GM18873 (cell line): ENCODE measurements around the gene MGAT5.
A peak's percentile ranks its signal among the peaks of the same experiment; 100 is the strongest.

Experiments used
- ATAC-seq: cut with Tn5 transposase; IDR thresholded peaks from one replicate; pipeline ENCODE4 v1.9.1; 2021; ENCODE audit warnings: mild to moderate bottlenecking, moderate library complexity, moderate number of reproducible peaks; ENCODE audit not compliant: unreplicated experiment, low FRiP score

MGAT5 gene, protein sequence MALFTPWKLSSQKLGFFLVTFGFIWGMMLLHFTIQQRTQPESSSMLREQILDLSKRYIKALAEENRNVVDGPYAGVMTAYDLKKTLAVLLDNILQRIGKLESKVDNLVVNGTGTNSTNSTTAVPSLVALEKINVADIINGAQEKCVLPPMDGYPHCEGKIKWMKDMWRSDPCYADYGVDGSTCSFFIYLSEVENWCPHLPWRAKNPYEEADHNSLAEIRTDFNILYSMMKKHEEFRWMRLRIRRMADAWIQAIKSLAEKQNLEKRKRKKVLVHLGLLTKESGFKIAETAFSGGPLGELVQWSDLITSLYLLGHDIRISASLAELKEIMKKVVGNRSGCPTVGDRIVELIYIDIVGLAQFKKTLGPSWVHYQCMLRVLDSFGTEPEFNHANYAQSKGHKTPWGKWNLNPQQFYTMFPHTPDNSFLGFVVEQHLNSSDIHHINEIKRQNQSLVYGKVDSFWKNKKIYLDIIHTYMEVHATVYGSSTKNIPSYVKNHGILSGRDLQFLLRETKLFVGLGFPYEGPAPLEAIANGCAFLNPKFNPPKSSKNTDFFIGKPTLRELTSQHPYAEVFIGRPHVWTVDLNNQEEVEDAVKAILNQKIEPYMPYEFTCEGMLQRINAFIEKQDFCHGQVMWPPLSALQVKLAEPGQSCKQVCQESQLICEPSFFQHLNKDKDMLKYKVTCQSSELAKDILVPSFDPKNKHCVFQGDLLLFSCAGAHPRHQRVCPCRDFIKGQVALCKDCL

DNA sequence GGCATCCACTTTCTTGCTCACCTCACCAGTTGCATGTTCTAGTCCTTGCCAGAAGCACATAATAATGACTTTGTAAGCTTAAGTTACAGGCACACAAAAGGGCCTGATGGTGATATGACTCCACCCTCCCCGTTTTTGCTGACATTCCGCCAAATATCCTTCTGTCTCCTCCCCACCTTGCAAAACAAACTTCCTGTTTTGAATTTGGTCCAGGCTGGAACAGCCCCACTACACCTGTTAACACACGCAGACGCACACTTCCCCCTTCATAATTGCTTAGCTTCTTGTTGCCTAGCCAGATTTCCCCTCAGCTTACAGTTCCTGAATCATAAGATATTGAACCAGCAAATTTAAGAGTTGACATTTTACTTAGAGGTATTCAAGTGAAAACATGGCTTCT lies at the start of gene MGAT5:
MGAT5 (plus strand) TSS at position 269 of the 400 bp plus-strand sequence. CDS start 332 bp downstream, outside the sequence.
- ATAC-seq: no peak

DNA sequence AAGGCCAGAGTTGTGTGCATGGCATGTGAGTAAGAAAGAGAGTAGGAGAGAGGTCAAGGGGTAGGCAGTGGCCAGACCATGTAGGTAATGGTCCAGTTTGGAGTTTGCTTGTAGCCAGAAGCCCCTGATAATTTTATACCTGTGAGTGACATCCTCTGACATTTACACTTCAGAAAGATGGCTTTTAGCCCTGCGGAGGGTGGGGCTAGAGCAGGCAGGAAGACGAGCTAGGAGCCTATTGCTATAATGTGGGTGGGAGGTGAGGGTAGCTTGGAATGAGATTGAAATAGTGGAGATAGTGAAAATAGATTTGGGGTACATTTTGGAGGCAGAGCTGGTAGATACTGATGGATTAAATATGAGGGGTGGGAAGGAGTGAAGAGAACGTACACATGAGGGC lies 48.8 kb upstream of the MGAT5 start:
- no peak for ATAC-seq

DNA sequence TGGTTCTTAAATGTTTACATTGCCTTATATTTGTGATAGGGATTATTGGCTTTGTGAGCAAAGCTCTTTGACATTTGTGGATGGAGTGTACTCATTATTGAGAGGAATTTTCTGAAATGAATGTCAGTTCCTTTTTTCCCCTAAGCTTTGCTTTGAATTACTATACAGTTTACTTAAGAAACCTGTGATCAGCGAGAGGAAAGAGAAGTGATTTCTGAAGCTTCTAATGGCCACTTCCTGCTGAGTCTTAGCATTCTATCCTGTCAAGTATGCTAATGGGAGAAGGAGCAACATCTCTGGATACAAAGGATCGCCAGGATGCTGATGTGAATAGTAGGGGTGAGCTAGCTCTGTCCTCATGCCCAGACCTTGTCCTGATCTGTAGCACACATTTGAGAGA lies 47.8 kb upstream of the MGAT5 start:
- ATAC-seq: no peak

DNA sequence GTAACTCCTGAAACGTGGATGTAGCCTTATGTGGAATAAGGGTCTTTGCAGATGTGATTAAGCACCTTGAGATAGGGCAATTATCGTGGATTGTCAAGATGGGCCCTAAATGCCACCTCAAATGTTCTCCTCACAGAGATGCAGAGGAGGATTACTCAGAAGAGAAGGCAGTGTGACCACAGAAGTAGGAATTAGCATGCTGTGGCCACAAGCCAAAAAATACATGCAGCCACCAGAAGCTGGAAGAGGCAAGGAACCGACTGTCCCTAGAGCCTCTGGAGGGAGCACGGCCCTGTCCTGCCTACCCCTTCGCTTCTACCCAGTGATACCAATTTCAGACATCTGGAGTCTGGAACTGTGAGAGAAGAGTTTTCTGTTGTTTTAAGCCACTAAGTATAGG lies 47.3 kb upstream of the MGAT5 start:
- ATAC-seq: no peak

DNA sequence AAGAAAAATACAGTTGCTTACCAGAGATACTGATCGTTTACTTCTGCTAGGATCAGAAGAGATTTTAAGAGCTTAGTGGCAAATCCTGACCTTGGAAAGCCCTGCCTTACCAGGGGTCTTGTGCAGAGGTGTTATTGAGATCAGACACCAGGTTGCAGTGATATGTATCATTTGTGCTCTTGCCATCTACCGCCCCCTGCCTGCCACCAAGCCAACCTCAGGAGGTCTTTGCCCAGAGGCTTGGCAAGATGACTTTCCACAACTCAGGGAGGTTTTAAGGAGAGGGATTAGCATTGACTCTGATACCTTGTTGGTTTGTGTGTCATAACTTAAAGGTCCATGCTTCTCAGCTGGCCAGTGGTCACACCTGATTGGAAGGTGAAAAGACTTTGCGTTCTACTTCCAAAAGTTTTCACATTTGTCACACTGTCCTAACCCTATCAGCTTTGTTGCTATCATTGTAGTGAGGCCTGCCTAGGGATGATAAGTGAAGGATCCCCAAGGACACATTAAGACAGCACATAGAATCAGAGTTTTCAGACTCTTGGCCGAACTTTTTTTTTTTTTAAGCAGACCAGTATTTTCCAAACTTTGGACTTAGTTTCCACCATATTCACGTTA lies 46.2 kb upstream of the MGAT5 start:
- ATAC-seq: no peak

DNA sequence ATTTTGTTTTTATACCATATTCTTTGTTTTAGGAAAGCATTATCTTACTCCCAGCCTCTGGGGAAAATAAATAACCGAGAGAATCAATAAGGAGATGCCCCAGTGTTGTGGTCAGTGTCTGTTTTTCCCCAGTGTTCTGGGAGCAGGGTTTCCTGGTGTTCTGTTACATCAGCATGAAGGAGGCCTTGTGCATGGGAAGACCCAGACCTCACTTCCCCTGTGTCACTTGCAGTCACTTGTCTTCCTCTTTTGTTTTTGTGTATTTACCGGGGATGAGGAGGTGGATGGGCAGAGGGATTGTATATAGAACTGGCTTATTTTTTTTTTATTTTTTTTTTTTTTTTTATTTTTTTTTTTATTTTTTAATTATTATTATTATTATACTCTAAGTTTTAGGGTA lies 45.0 kb upstream of the MGAT5 start:
- ATAC-seq: no peak

DNA sequence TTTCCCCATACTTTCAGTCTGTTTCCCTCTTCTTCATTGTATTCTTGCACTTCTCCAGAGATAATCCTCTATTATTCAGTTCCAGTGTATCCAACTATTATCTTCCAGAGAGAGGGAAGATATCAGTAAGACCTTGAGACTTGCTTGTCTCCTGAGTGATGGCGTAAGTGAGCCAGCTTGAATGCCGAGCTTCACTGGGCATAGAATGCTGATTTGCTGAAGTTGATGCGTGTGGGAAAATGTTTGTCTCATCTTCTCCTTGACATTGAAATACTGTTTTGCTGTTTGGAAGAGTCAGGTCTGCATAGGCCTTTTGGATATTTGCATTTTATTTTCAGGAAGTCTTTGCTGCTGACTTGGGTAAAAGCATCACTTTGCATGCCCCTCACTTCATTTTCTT lies 41.1 kb upstream of the MGAT5 start:
- ATAC-seq: no peak

DNA sequence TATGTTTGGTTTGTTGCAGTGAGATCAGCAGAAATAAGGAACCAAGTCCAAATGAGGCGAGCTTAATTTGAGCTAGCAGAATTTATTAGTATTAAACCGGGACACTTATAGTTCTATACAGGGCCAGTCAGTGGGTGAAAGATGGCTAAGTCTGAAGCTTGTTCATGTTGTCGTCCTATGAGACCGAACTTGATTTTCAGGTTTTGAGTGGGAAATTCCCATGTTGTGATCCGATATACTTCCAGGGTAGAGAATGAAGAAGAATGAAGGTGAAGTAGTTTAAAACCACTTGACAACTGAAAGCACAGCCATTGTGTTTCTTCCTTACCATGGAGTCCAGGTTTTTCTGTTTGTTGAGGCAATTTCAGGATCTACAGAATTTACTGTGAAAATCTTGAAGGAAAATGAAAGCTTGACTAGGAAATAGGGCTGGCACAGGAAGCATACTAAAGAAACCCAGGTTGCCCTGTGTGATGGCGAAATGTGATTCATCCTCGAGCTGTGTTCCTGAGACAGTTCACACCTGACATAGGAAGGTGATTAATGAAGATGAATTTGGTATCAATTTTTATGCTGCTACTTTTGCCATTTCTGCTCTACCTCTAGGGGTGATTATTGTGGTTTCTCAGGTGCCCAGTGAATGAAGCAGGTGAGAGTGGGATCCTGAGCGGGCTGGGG lies 37.6 kb upstream of the MGAT5 start:
- no peak for ATAC-seq

DNA sequence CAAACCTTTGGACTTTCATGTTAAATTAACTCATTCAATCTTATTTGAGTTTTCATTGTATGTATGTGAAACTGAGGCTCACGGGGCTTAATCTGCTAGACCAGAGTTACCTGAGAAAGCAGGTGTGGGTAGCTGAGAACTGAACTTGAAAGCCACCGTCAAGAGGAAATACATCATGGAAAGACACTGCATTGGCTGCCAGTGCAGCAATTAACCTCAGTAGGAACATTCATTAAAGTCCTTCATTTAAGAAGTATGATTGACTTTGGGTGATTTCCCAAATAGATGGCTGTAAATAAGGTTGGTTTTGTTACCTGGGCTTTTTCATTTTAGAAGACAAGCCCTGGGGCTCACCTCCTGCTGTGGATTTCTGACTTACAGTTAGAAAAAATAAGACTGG lies 36.5 kb upstream of the MGAT5 start:
- no peak for ATAC-seq

DNA sequence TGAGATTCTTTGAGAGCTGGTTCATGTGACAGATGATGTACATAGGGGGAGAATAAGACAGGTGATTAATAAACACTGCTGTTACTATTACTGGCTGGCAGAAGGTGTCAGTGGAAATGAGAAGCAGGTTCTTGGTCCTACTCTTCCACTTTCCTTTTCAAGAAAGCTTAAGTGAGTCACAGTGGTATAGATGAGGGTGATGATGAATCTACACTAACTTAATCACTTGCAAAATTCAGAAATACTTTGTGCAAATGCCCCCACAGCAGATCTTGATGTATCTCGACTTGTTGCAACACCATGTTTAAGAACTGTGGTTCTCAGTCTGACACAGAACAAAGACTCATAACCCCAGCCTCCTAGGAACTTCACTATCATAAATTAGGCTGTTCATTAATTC lies 35.9 kb upstream of the MGAT5 start:
- peak; percentile 59 for ATAC-seq

DNA sequence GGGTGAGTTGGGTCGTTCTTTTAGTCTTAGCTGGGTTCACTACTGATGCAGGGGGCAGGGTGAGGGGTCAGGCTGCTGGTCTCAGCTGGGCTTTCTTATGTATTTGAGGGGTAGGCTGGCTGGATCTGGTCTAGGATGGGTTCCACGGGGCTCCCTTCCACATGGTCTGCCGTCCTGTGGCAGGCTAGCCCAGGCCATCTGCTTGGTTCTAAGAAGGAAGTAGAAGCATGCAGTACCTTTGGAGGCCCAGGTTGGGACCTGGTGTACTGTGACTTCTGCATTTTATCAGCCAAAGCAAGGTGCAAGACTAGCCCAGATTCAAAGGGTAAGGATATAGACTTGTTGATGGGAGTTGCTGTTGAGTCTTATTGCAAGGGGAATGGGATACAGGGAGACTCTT lies 35.5 kb upstream of the MGAT5 start:
- no peak for ATAC-seq

DNA sequence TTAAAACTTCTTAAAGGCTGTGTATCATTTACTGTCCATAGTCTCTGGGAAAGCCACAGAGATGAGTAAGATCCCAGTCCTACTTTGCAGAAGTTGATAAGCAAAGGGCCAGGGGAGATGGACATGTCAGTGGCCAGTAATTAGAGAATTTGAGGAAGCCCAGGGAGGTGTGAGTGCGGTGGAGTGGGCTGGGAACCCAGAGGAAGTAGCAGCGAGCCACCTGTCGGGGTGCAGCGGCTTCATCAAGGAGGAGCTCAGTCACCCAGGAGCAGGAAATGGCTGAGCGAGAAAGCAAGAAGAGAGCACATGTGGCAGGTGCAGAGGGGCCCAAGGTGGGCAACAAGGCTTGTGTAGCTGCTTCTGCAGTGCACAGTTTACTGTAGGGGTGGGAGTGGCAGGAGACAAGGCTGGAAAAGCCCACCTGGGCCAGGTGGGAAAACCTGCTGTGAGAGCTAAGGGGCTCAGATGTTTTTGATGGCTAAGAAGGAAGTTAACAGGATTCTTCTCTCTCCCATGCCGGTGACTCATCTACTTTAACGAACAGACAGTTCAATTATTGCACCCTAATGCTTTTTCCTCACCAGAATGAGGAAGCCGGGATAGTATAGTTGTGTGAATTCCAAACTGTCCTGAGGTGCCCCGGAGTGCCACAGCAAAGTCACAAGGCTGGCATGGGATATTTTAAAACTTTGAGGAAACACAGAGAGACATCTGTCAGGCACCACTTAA lies 34.8 kb upstream of the MGAT5 start:
- no peak for ATAC-seq

DNA sequence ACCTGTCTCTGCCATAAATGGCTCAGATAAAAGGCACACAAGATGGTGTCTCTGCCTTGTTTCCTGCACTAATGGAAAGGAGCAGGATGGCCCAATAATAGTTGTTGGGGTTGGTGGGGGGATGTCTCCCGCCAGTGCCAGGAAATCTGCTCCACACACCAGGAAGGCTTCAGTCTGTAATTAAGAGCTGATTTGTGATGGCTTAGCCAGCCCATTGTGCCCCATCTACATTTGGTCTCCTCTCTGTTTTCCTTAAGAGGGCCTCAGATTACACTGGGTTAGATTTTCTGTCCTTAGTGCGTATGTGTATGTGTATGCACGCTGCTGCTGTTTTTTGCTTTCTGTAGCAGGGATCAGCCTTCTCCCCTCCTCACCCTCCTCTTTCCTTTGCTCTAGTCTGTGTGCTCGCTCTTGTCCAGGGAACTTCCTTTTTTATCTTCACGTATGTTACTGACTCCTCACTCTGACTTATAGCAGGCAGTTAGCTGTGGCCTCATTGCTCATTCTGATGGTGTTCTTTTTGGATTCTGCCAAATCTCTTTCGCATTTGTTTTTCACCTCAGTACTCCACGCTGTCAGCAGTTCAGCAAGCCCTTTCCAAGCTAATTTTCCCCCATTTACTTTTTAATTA lies 33.4 kb upstream of the MGAT5 start:
- ATAC-seq: no peak

DNA sequence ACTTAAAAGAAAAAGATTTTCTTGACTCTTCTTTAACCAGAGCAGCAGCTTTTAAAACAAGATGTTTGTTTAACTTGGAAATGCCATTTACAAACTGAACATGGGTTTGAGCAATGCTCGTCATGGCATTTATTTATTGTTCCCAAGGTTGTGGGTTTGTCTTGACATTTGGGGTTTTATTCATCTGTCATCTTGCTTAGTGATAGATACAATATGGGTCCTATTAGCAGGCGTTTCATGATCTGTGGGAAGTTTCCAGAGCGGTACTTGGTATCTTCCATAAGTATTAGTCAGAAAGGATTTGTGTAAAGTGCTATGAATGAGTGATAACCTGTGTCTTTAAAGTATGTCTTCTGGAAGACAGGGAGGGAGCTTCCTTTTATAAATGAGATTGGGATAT lies 29.9 kb upstream of the MGAT5 start:
- ATAC-seq: no peak

DNA sequence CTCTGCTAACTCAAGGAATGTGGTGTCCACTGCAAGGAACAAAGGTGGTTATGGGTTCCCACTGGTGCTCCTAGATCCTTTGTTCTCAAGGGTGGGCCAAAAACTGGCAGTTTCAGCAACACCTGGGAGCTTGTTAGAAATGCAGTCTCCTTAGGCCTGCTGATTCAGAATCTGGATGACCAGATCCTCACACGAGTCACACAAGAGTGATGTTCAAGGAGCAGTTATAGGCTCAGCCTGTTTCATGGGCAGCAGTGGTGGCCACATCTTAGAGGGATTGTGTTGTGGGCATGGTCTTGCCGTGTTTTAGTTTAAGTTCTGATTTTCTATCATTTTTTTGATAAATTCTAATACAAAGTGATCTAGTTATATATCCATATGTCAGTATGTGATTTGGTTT lies 28.7 kb upstream of the MGAT5 start:
- ATAC-seq: no peak

DNA sequence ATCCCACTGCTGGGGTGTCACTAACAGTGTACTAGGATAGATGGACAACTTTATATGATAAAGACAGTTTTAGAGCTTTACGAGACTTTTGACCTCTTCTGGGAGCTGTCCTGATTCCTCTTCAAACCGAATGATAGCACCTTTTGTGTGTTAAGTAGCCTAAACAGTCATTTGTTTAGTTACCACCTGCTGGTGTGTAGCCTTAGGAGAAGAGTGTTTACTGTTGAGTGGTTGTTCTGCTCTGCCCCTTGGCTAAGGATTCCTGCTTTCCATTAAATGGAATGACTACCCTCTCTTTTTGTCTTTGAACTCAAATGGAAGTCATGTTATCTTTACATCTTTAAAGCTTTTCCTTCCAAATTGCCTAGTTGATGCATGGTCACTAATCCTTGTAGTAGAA lies 28.0 kb upstream of the MGAT5 start:
- ATAC-seq: no peak

DNA sequence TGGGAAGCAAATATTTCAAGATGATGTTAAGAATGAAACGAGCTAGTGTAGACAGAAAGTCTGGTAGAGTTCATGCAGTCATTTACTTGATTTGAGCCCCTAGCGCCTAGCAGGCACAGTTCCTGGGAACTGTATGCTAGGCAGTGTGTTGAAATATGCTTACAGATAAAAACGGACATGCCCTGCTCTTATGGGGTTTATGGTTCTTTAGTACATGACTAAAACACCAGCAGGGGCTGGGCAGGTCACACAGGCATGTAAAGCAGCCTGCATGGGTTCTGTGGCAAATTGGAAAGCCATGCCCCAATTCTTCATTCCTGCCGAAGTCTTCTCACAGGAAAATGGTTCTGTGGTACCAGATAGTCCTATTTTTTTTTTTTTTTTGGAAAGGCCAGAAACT lies 27.3 kb upstream of the MGAT5 start:
- no peak for ATAC-seq

DNA sequence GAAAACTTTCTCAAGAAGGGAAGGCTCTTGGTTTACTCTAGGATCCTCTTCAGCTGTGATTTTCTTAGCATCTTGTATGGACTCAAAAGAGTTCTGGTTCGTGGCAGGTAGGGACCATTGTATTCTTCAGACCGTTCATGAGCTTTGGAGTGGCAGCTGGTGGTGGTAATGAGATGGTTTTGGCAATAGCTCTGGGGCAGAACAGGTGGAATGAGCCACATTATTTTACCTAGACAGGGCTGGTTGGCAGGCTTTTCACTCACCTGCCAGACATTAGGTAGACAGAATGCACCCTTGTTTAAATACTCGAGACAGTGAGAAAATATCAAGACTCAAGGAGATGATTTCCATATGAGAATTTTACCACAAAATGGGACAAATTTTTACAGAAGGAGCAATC lies 26.2 kb upstream of the MGAT5 start:
- ATAC-seq: no peak

DNA sequence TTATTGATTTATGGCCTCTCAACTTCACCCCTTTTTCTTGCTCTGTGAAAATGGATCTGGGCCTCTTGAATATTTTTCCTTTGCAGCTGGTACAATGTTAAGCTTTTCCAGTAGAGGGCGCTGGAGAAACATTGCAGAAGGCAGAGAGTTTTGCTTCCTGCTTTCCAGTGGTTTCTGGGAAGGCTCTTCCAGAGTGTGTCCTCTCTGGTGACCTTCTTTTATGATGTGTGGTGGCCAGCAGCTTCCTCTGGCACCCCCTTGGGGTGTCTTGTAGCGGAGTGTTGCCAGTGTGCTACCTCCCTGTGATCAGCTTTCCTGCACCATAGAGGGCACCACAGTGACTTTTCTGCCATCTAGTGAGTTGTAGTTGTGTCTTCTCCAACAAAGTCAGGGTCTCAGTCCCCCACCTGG lies 25.4 kb upstream of the MGAT5 start:
- no peak for ATAC-seq

DNA sequence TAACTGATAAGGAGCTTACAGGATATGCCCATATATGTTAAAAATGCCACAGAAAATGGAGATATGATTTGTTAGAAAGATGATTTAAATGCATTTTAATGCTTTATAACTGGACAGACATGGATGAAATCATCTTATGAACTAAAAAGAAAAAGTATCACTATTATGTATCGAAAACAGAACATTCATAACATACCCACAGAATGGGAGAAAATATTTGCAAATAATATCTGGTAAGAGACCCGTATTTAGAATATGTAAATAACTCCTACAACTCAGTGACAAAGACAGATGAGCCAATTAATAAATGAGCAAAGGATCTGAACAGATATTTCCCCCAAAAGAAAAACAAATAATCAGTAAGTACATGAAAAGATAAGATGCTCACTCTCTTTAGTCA lies 24.3 kb upstream of the MGAT5 start:
- no peak for ATAC-seq
